ENCODE measurements around the gene ST6GALNAC4.

DNA sequence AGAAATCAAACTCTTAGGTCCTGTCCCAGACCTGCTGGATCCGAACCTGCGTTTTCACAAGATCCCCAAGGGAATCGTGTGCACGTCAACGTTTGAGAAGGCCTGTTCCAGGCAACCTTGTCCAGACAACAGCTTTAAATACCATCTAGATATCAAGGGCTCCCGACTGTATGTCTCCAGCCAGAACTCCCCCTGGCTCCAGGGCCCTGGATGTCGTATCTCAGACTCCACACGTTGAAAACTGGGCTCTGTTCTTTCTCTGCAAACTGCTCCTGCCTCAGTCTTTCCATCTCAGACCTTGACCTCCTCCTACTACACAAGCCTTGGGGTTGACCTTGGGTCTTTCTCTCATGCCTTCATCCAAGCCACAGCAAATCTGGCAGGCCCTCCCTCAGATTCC lies 56.6 kb downstream of the ST6GALNAC4 start:
- TF ChIP-seq, protein P1, sequence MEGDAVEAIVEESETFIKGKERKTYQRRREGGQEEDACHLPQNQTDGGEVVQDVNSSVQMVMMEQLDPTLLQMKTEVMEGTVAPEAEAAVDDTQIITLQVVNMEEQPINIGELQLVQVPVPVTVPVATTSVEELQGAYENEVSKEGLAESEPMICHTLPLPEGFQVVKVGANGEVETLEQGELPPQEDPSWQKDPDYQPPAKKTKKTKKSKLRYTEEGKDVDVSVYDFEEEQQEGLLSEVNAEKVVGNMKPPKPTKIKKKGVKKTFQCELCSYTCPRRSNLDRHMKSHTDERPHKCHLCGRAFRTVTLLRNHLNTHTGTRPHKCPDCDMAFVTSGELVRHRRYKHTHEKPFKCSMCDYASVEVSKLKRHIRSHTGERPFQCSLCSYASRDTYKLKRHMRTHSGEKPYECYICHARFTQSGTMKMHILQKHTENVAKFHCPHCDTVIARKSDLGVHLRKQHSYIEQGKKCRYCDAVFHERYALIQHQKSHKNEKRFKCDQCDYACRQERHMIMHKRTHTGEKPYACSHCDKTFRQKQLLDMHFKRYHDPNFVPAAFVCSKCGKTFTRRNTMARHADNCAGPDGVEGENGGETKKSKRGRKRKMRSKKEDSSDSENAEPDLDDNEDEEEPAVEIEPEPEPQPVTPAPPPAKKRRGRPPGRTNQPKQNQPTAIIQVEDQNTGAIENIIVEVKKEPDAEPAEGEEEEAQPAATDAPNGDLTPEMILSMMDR (IDR thresholded peaks at IDR 0.05), result no peak
- no peak for TF ChIP-seq POLR2A (IDR thresholded peaks at IDR 0.05)

Measured in esophagus squamous epithelium (tissue), 4 donors.